Measurements from ENCODE around the gene DDOST.

DDOST gene

DNA sequence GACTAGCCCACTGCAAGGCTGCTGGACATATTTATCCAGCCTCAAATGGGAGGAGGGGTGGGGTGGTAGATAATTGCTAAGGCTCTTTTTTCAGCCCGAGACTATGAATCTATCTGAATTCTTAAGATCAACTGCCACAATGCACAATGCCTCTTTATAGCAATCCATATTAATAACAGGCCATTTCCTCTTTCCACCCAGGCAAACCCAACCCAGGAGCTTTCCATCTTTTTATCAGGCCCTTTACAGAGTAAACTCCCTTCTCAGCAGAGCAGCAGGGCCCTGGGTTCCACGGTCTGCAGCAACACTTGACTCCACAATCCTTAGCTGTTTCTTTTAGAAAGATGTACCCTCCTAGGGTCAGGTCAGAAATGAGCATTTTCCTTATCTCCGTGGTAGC lies 806 bp downstream of the DDOST start:
- DNase-seq = no peak

DNA sequence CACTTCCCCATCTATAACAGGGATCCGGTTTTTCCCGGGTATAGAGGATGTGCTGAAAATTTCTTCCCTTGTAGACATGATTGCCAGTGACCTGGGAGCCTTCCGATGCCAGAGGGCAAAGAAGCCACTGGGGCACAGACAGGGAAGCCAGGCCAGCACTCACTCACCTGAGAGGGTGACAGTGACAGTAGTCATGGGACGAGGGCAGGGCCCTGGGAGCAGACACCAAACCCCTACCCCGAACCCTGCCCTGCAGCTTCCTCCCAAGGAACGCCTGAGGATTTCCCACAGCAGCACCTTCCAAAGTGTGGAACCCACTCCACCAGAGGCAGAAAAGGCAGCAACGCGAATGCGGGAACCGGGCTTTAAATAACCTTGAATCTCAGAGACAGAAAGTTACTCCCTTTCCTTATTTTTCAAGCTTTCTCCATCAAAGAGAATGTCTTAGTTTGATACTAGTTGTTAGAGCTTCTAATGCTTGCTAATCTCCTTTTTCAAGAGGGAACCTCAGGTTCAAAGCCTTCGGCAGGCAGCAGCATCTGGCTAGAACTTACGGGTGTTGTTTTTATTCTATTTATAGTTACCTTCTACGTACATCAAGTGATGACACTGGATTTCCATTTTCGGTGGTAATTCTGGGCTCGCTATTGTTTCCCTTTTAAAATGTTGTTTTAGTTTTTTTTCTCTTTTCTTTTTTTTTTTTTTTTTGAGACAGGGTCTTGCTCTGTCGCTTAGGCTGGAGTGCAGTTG lies 2.8 kb downstream of the DDOST start:
- no peak for DNase-seq

DNA sequence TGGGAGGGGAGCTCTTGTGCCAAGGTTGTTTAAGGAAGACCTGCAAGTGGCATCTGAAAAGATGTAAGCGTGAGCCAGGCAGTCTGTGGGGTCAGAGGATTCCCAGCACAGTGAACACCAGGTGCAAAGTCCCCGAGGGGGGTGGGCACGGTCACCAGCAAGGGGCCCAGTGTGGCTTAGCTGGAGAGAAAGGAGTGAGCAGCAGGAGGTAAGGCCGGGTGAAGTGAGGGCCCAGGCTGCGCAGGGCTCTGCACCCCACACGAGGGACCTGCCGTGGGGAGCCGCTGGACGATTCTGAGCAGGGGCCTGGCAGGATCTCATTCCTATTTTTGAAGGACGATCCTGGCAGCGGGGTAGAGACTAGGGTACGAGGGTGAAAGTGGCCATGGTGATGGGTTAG lies 4.1 kb downstream of the DDOST start:
- no peak for DNase-seq

DNA sequence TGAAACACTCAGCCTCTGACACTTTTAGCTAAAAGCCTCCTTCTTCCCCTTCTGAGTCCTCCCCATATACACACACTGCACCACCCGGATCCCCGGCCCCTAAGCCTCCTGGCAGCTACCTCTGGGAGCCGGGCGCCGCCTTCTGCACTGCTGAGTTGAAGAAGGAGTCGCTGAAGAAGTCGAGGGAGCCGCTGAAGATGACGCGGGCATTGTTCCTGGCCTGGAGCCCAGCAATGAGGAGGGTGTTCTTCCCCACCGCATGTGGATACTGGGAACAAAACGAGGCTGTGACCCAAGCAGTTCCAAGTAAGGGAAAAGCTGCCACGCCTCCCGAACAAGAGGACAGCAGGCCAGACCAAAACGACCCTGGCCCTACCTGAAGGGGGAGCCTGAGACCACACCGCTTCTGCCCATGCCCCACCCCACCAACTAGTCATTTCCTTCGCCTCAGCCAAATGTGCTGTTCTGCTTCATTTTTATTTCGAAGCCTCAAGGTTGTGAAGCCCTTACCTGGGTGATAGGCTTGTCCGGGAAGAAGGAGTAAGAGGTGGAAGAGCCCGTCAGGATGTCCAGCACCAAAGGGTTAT lies 7.0 kb downstream of the DDOST start:
- no peak for DNase-seq

DNA sequence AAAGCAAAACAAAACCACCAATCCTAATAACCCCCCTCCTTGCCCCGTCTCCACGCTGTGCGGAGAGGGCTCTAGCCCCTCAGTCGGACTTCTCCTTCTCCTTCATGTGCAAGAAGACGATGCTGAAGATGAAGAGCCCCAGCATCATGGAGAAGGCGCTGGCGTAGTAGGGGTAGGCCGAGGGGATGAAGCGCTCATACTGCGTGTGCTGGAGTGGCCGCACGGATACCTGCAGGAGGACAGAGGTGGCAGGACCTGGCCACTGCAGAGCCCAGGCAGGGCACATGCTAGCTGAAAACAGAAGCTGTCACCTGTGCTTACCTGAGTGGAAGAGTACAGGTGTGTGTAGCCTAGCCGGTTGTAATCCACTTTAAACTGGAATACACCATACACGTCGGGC lies 8.9 kb downstream of the DDOST start:
- no peak for DNase-seq

DNA sequence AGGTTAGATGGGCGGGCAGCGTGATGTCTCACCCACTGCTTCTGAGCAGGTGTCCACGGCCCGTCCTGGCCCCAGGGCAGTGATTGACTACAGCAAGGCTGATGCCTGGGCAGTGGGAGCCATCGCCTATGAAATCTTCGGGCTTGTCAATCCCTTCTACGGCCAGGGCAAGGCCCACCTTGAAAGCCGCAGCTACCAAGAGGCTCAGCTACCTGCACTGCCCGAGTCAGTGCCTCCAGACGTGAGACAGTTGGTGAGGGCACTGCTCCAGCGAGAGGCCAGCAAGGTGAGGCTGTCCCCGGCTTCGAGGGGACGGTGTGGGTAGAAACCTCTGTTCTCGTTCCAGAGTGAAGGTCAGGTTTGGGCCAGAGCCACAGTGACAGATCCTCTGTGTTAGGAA lies 12.2 kb downstream of the DDOST start:
- DNase-seq = no peak

DNA sequence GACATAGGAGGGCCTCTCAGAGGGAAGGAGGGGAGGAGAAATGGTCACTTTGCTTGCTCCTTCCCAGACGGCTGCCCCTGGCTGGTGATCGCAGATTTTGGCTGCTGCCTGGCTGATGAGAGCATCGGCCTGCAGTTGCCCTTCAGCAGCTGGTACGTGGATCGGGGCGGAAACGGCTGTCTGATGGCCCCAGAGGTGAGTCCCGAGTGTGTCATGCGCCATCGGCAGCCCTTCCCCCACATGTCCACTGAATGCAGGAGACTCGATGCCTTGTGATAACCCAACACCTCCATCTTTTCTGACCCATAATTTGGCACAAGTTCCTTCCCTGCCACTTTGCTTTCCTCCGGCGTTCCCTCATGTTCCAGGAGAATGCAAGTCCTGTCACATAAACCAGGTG lies 12.7 kb downstream of the DDOST start:
- DNase-seq = no peak

DNA sequence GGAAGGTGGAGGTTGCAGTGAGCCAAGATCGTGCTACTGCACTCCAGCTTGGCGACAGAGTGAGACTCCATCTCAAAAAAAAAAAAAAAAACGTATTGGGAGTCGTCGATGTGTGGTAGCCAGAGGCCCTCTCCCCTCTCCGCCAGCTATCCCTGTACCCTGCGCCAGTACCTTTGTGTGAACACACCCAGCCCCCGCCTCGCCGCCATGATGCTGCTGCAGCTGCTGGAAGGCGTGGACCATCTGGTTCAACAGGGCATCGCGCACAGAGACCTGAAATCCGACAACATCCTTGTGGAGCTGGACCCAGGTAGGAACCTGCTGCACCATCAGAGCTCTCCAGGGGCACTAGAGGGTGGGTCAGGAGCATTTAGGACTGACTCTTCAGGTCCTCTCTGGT lies 15.8 kb downstream of the DDOST start:
- no peak for DNase-seq

DNA sequence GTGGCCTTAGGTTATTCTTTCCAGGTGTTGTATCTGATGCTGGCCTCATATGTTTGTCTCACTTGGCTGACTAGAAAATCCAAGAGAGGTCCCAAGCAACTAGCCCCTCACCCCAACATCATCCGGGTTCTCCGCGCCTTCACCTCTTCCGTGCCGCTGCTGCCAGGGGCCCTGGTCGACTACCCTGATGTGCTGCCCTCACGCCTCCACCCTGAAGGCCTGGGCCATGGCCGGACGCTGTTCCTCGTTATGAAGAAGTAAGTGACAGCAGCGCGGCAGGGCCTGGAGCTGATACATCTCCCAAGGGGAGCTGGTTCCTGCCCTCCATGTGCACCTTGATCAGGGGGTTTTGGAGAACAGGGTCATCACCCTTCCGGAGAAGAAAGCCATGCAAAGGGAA lies 16.8 kb downstream of the DDOST start:
- no peak for DNase-seq

DNA sequence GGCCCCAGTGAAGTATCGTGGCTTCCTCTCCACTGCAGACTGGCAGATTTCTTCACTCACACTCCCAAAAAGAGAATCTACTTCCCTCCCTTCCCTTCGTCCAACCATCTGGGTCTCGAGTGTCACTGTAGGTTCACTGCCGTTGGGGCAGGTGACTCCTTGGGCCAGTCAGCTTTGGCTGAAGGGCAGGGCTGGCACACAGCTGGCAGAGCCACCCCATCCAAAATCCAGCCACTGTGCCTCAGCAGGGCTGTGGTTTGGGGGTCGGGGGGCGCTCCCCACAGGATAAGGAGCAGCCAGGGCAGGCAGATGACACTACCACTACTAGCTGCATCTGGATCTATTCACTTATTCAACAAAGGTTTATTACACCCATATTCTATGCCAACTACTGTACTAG lies 18.1 kb downstream of the DDOST start:
- no peak for DNase-seq

DNA sequence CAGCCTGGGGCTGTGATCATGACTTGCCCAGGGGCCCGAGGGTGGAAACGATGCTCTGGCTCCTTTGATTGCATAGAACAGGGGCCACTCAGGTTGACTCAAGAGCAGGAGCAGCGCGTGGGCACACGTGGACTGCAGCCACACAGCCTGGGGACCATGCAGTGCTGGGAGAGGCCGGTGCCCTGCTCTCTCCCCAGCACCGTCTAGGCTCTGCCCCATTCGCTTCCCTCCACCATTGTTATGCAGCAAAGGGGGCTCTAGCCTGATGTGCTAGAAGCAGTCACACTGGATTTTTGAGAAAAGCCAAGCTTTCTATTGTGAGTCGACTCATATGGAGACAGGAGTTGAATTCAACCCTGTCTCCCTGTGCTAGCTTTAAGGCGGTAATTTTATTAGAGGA lies 19.2 kb downstream of the DDOST start:
- no peak for DNase-seq

DNA sequence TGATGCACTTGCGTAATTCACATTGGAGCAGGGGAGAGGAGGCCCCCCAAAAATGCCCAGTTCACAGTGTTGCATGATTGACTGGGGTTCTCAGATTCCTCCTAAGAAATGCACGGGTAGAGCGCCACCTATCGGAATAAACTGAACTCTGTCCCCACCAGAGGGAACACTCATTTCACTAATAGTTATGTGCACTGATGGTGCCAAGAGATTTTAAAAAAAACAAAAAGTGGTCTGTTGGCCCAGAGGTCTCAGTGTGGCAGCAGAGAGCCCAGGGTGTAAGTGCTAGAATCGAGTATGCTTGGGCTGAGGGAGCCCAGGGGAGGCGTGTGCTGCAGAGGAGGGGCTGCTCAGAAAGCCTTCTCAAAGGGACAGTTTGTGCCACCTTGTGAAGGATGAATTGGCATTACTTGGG lies 21.0 kb downstream of the DDOST start:
- DNase-seq = peak; percentile 61

DNA sequence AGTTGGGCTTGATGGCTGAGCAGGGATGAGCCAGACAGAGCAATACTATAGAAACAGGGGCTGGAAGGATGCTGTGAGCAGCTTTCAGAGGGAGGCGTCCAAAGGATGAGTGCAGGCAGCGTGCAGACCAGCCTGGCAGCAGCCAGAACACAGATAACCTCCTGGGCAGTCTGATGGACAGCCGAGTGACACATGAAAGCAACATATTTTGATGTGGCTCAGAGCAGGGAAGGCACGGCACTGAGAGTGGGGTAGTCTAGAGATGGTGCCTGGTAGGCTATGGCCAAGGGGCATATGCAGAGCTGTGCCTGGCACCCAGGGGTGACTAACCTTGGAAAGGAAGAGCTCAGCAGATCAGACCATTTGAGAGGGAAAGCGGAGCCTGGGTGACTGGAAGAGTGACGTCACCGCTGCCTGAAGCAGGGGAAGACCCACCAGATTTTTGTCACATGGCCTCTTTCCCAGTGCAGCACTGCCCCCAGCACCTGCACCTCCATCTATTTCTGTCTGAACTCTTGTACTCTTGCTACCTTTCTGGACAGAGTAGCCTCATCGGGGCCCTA lies 24.3 kb downstream of the DDOST start:
- DNase-seq = no peak

DNA sequence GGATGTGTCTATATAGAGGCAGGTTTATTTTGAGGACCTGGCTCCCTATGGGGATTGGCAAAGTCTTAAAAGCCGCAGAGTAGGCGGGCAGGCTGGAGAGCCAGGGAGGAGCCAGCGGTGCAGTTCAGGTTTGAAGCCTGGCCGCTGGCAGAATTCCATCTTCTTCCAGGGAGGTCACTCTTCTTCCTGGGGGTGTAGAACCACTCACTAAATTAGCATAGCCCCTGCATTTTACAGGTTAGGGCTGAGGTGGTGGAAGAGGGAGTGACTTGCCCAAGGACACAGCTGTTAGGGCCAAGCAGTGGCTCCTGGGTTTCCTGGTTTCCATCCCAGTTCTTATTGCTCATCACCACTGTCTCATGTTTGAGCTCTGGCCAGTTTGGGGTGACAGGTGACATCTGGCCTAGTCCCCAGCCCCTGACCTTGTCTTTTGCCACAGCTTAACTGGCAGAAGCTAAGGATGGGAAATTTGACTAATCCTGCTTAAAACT lies 26.5 kb downstream of the DDOST start:
- peak; percentile 44 for DNase-seq

DNA sequence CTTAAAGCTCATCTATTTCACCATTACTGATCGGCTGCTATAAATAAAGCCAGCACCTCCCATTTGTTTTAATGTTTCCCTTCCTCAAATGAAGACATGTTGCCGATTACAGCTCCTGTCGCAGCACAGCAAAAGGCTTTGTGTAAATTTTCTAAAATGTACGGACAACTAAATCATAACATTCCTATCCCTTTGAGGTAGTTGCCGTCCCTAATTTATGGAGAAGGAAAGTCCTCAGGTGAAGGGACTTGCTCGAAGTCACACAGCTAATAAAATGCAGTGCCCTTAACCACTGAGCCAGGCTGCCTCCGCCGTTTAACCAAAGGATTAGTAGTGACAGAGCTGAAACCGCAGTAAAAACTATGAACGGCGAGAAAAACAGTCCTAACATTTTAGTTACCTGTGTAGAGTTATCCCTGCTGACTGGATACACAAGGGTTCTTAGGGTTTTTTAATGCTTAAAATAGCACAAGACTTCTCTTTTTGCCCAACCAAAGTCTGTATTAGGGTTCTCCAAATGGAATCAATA lies 27.0 kb downstream of the DDOST start:
- no peak for DNase-seq

DNA sequence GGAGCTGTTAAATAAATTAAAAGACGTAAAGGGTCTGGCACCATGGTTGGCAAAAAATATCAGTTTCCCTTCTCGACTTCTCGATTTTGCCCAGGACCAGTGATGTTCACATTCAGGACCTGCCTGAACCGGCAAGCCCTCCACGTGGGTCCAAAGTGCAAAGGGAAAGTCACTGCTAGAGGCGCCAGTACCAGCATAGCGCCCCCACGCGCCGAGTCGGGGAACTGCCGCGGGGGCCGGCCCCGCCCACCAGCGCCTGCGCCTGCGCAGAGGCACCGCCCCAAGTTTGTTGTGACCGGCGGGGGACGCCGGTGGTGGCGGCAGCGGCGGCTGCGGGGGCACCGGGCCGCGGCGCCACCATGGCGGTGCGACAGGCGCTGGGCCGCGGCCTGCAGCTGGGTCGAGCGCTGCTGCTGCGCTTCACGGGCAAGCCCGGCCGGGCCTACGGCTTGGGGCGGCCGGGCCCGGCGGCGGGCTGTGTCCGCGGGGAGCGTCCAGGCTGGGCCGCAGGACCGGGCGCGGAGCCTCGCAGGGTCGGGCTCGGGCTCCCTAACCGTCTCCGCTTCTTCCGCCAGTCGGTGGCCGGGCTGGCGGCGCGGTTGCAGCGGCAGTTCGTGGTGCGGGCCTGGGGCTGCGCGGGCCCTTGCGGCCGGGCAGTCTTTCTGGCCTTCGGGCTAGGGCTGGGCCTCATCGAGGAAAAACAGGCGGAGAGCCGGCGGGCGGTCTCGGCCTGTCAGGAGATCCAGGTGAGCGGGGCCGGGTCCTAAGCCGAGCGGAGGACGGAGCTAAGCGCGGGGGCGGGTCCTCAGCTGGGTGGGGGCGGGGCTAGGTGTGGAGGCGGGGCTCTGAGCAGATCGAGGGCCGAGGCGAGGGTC lies 27.7 kb downstream of the DDOST start, which contains the start of gene PINK1:
Gene PINK1, plus strand, starts transcription at position 269 of the 875 bp plus-strand sequence. Its CDS starts 91 bp downstream, at position 360.
- peak; percentile 70 for DNase-seq

DNA sequence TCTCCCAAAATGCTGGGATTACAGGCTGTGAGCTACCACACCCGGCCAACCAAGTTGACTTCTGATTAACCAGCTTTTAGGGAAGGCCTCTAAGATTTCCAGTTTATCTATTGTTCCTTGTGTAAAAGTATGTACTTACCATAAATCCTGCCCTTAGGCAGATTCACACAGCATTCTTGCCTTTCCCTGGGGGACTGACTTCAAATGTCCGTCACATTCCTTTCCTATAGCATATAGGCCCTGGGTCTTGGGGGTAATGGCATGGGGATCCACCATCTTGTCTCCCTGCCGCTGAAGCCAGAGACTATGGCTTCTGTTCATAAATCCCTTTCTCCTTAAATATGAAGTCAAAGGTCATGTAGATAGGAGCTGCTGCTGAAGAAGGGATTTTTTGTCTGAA lies 28.8 kb downstream of the DDOST start:
- peak; percentile 75 for DNase-seq

DNA sequence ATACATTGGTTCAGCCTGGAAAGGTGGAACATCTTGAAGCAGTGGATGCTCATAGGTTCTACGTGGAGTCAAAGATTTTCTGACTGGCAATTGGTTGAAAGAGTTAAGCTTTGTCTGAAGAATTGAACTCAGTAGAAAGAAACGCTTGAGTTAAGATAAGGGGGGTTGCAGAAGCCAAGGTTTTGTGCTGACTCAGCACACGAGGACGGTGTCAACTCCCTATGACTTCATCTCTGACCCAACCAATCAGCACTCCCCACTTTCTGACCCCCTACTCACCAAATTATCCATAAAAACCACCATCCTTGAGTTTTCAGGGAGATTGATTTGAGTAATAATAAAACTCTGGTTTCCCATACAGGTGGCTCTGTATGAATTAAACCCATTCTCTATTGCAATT lies 30.4 kb downstream of the DDOST start:
- DNase-seq = no peak

DNA sequence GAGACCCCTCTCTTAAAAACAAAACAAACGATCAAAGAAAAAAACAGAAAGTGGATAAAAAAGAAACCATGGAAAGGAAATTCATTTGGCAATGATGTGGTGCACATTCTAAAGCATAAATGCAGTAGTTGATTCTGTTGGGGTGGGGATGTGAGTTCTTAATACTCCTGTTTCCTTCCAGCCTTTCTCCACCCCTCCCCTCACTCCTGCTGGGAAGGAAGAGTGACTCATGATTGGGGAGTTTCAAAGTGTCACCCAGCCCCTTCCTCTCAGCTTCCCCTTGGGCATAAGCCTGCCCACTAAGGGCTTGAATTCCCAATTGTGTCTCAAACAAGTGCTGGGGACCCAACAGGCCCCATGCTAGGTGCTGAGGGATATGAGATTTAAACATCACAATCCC lies 34.6 kb downstream of the DDOST start:
- no peak for DNase-seq

DNA sequence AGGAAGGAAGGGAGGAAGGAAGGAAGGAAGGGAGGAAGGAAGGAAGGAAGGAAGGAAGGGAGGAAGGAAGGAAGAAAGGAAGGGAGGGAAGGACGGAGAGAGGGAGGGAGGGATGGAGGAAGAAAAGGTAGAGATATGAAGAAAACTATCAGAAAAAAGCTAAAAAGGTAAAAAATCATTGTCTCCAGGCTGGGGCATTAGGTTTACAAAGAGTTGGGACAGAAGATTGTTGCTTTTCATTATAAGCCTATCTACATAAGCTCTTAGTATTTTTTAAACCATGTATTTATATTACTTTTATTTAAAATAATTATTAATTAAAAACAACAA lies 35.1 kb downstream of the DDOST start:
- no peak for DNase-seq

DNA sequence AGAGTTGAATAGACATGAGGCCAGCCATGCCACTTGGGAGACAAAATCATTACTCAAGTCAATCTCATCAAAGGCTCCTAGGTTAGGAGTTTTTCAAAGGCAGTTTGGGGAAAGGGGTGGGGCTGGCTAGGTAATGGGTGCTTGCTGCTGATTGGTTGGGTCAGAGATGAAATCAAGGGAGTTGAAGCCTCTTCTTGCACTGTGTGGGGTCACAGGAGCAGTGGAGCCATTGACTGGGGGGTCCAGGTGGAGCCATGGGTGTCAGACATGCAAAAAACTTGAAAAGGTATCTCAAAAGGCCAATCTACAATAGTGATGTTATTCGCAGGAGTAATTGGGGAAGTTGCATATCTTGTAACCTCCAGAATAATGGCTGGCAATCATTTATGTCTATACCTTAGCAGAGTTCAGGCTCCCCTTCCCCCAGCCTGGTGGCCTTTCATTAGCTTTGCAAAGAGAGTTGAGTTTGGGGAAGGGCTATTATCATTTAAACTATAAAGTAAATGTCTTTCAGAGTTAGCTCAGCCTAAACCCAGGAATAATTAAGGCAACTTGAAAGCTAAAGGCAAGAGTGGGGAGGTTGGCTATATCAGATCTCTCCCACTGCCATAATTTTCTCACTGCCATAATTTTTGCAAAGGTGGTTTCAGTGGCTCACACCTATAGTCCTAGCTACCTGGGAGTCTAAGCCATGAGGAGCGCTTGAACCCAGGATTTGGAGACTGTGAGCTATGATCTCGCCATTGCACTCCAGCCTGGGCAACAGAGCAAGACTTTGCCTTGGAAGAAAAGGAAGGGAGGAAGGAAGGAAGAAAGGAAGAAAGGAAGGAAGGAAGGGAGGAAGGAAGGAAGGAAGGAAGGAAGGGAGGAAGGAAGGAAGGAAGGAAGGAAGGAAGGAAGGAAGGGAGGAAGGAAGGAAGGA lies 35.7 kb downstream of the DDOST start:
- no peak for DNase-seq

DNA sequence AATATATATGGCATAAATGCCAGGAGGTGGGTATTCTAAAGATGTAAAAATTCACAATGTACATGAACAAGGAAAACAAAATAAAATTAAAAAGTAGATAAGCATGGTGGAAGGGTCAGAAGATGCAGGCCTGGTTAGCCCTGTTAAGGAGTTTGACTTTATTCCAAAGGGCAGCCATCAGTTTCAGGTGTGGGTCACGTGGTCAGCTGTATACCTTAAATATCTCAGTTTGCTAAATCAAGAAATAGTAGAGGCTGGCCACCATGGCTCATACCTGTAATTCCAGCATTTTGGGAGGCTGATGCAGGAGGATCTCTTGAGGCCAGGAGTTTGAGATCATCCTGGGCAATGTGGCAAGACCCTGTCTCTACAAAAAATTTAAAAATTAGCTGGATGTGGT lies 36.5 kb downstream of the DDOST start:
- DNase-seq = no peak

All from fibroblast of skin of scalp (primary cell).